K562 (cell line): ENCODE results near the gene RERE. TPM values are rescaled to one million over a fixed set of nuclear protein-coding genes. Genes with fewer than 3 reads are reported as not detected.
"Not testable (repeated sequence)": the region's sequence is repeated elsewhere in the genome, so short reads cannot be mapped to it uniquely, and the experiment has no call there.

Experiments used
- ATAC-seq: fragments of 200-7000 bp; cut with Tn5 transposase; 3 replicates; pipeline ENCODE4 v1.9.1; 2020; ENCODE audit warnings: moderate library complexity
- BruUV-seq: library from RNA; stranded (reverse); fragments of 400-500 nt; replicated peaks from 2 replicates; lab custom pipeline; 2021; lab: Mats Ljungman, UMichigan
- CTCF ChIA-PET: fragments of 300-600 bp; formaldehyde crosslinking; extraction: SDS; loops from one replicate; lab custom pipeline; 2021; ENCODE audit warnings: low intra/inter-chr PET ratio; lab: Yijun Ruan, JAX
- POLR2A ChIA-PET: fragments of 300-600, 350-650 bp; sonication (Branson Sonifier 250); formaldehyde crosslinking; extraction: SDS; loops from one replicate; lab custom pipeline; 2021; ENCODE audit warnings: antibody characterized with exemption, inconsistent platforms; lab: Yijun Ruan, JAX
- DNase-seq, 4 experiments: peaks; one replicate each; pipeline versions ENCODE4 v3.0.0 to v3.0.0-alpha.2; 2011 to 2018; ENCODE audit warnings: low spot score in 3 of 4, mixed read lengths in 3 of 4; ENCODE audit errors: extremely low read depth in 1 of 4
- FAIRE-seq: peaks from 2 replicates; lab custom pipeline; 2011; peaks lifted over from hg19 to GRCh38; lab: Jason Lieb, UNC
- H2AFZ ChIP-seq: 2 replicates; pipeline ENCODE4 v1.6.0; 2011; ENCODE audit warnings: low read depth, low read length, control low read depth, inconsistent platforms
- H3K27ac ChIP-seq: fragments of 200-600 bp; 3 replicates; pipeline ENCODE4 v1.8.0; 2011; ENCODE audit warnings: low read depth, mild to moderate bottlenecking, control low read depth, inconsistent platforms, low read length, moderate library complexity, mixed read lengths; ENCODE audit errors: extremely low read depth
- H3K27me3 ChIP-seq, 2 experiments: fragments of 300-600 bp in 1 of 2; 2 replicates in 1 of 2; 3 replicates in 1 of 2; pipeline versions ENCODE4 v1.6.0 to v1.8.0; 2011; ENCODE audit warnings: inconsistent platforms in 2 of 2, low read length in 2 of 2, mild to moderate bottlenecking in 1 of 2, mixed read lengths in 1 of 2, moderate library complexity in 1 of 2; ENCODE audit not compliant: control insufficient read depth in 2 of 2, insufficient read depth in 2 of 2
- H3K36me3 ChIP-seq: fragments of 300-600 bp; 3 replicates; pipeline ENCODE4 v1.8.0; 2011; ENCODE audit warnings: mild to moderate bottlenecking, low read length, inconsistent platforms; ENCODE audit not compliant: control insufficient read depth, insufficient read depth
- H3K4me1 ChIP-seq, 2 experiments: fragments of 200-600 bp in 1 of 2; replicated peaks in 1 of 2; 2 replicates in 1 of 2; 3 replicates in 1 of 2; pipeline versions ENCODE4 v1.5.1 to v1.8.0; 2011; ENCODE audit warnings: inconsistent platforms in 2 of 2, low read length in 2 of 2, mild to moderate bottlenecking in 1 of 2, mixed read lengths in 1 of 2, moderate library complexity in 1 of 2; ENCODE audit not compliant: control insufficient read depth in 2 of 2, insufficient read depth in 2 of 2
- H3K4me2 ChIP-seq: 2 replicates; pipeline ENCODE4 v1.6.1; 2011; ENCODE audit warnings: low read length, control low read depth, inconsistent platforms, mixed read lengths; ENCODE audit not compliant: insufficient read depth
- H3K4me3 ChIP-seq: fragments of 200-600 bp; sonication (generic), shearing (Covaris generic); 2 replicates; pipeline ENCODE4 v1.5.1; 2016; ENCODE audit warnings: control low read depth, inconsistent platforms
- H3K79me2 ChIP-seq: fragments of 200-600 bp; 3 replicates; pipeline ENCODE4 v1.8.0; 2011; ENCODE audit warnings: low read length, inconsistent platforms; ENCODE audit not compliant: control insufficient read depth, insufficient read depth
- H3K9ac ChIP-seq, 2 experiments: 2 replicates each; pipeline versions ENCODE4 v1.6.0 to v1.6.1; 2011; ENCODE audit warnings: low read depth in 2 of 2, low read length in 2 of 2, control low read depth in 1 of 2, inconsistent platforms in 1 of 2, mild to moderate bottlenecking in 1 of 2, mixed read lengths in 1 of 2; ENCODE audit not compliant: insufficient read depth in 1 of 2
- H3K9me1 ChIP-seq: one replicate; pipeline ENCODE4 v1.6.0; 2011; ENCODE audit warnings: inconsistent platforms, mild to moderate bottlenecking, low read length, moderate library complexity; ENCODE audit not compliant: control insufficient read depth, insufficient read depth
- H3K9me3 ChIP-seq: replicated peaks from 2 replicates; pipeline ENCODE4 v1.5.1; 2011; ENCODE audit warnings: low read depth, low read length, inconsistent platforms; ENCODE audit not compliant: control insufficient read depth, insufficient read depth
- H4K20me1 ChIP-seq: replicated peaks from 2 replicates; pipeline ENCODE4 v1.6.1; 2011; ENCODE audit warnings: low read length, inconsistent platforms, mixed read lengths; ENCODE audit not compliant: control insufficient read depth, insufficient read depth
- CBFA2T3 ChIP-seq: fragments of 450-650 bp; IDR thresholded peaks from 2 replicates; pipeline ENCODE4 v1.6.1; 2017
- FOS ChIP-seq: IDR thresholded peaks from 3 replicates; pipeline ENCODE4 v1.6.1; 2011; ENCODE audit not compliant: insufficient read length; ENCODE audit errors: extremely low read depth
- KDM1A ChIP-seq, 2 experiments: fragments of 450-650 bp; IDR thresholded peaks; 2 replicates each; pipeline ENCODE4 v1.6.1; 2016; ENCODE audit warnings: mild to moderate bottlenecking in 2 of 2
- PML ChIP-seq: IDR thresholded peaks from 2 replicates; pipeline ENCODE4 v1.6.1; 2012; ENCODE audit warnings: low read length, inconsistent platforms
- TSC22D4 ChIP-seq: fragments of 450-650 bp; IDR thresholded peaks from 2 replicates; pipeline ENCODE4 v1.6.1; 2016; ENCODE audit warnings: missing genetic modification characterization, missing biosample characterization, control low read depth
- WGBS: fragments of 100-300 bp; shearing (Covaris generic); methylation state at CpG from one replicate; pipeline ENCODE4 v1.1.6; 2016; ENCODE audit warnings: low coverage, mixed read lengths; ENCODE audit not compliant: insufficient coverage; ENCODE audit errors: missing lambda C conversion rate; 5-methylcytosine and 5-hydroxymethylcytosine counted together
- in situ Hi-C: fragments of 300-500 bp; cut with MboI; formaldehyde crosslinking; loops from 4 replicates; pipeline ENCODE4 v1.15.0; 2018; ENCODE audit warnings: inconsistent platforms, mixed read lengths
- intact Hi-C: fragments of 100-400 bp; cut with micrococcal nuclease; formaldehyde crosslinking; loops from 2 replicates; pipeline ENCODE4 v1.14.2; 2022
- polyA plus RNA-seq, 8 experiments: library from polyadenylated mRNA; depleted of rRNA in 4 of 8; stranded (reverse) in 5 of 8; unstranded in 3 of 8; fragments of >200 nt; fragmentation: Nextera tagmentation in 2 of 8; fragmentation: Illumina TruSeq in 1 of 8; extraction: Ambion mirVana in 2 of 8; extraction: Trizol in 1 of 8; gene quantifications; 2 replicates each; pipeline versions ENCODE4 v1.2.1 to v1.2.3, GENCODE V29; 2011 to 2014; ENCODE audit warnings: inconsistent platforms in 1 of 8, missing spikeins in 1 of 8
- total RNA-seq, 7 experiments: library from RNA; depleted of rRNA in 6 of 7; stranded (reverse); fragments of >200 nt in 6 of 7; fragmentation: Illumina TruSeq in 2 of 7; extraction: Trizol in 2 of 7; gene quantifications; 2 replicates each; pipeline versions ENCODE4 v1.2.1 to v1.2.3, GENCODE V29; 2011 to 2021; ENCODE audit warnings: low replicate concordance in 1 of 7
- TF ChIP-seq, protein P1 (sequence below): fragments of 450-650 bp; IDR thresholded peaks from 2 replicates; pipeline ENCODE4 v1.6.1; 2016; ENCODE audit warnings: borderline replicate concordance
- TF ChIP-seq, protein P2 (sequence below): fragments of 450-650 bp; formaldehyde crosslinking; IDR thresholded peaks from 2 replicates; pipeline ENCODE4 v1.4.0; 2020; ENCODE audit warnings: mild to moderate bottlenecking, moderate library complexity

RERE gene
- total and polyA plus RNA-seq, 9 of the 15 experiments (the other 6 are each of a cell fraction or from before 2014, with no cell fraction given), result 3.0 to 51.5 (median 13.4) TPM

DNA sequence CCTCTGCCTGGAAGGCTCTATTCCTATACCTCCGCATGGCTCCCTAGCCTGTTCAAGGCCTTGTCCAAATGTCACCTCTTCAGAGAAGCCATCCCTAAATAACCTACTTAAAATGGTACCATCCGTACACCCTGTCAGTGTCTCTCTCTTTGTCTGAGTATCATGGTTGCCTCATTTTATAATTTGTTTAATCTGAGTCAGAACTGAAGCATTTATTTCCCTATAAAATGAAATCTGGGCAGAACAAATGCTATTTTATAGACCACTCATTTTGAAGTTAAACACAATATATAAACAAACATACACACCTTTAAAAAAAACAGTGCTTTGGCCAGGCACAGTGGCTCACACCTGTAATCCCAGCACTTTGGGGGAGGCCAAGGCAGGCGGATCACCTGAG, 30.2 kb downstream of the RERE start (continued):
- TF ChIP-seq, protein P1, sequence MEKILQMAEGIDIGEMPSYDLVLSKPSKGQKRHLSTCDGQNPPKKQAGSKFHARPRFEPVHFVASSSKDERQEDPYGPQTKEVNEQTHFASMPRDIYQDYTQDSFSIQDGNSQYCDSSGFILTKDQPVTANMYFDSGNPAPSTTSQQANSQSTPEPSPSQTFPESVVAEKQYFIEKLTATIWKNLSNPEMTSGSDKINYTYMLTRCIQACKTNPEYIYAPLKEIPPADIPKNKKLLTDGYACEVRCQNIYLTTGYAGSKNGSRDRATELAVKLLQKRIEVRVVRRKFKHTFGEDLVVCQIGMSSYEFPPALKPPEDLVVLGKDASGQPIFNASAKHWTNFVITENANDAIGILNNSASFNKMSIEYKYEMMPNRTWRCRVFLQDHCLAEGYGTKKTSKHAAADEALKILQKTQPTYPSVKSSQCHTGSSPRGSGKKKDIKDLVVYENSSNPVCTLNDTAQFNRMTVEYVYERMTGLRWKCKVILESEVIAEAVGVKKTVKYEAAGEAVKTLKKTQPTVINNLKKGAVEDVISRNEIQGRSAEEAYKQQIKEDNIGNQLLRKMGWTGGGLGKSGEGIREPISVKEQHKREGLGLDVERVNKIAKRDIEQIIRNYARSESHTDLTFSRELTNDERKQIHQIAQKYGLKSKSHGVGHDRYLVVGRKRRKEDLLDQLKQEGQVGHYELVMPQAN, result no peak
- TF ChIP-seq, protein P2, sequence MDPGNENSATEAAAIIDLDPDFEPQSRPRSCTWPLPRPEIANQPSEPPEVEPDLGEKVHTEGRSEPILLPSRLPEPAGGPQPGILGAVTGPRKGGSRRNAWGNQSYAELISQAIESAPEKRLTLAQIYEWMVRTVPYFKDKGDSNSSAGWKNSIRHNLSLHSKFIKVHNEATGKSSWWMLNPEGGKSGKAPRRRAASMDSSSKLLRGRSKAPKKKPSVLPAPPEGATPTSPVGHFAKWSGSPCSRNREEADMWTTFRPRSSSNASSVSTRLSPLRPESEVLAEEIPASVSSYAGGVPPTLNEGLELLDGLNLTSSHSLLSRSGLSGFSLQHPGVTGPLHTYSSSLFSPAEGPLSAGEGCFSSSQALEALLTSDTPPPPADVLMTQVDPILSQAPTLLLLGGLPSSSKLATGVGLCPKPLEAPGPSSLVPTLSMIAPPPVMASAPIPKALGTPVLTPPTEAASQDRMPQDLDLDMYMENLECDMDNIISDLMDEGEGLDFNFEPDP (CRISPR knock-in tag), result no peak
- no peak for TF ChIP-seq PML
- no peak for TF ChIP-seq FOS
- no peak for TF ChIP-seq TSC22D4 (tag)

DNA sequence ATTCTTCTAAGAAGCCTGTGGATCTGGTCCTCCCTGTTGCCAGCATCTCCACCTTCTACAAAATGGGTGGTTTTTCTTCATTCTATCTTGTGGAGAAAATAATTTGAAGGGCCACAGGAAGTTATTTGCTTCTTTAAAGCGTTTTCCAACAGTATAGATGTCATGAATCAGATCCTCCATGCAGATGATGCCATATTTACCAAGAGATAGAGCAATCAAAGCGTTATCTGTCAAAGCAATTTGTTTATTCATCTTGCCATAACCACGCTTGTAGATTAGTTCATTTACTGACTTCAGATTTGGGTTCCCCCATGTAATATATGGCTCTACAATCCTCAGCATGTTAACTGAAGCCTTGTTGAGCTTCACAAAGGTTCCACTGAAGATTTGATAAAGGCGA, 31.2 kb downstream of the RERE start:
- 65% methylated on average over 4 of the region's 4 CpGs for WGBS
- CTCF ChIA-PET, H3K4me2 ChIP-seq, DNase-seq, H3K9ac ChIP-seq, H3K27me3 ChIP-seq, H3K4me3 ChIP-seq, in situ Hi-C loops, H2AFZ ChIP-seq, BruUV-seq, FAIRE-seq, ATAC-seq, H3K9me1 ChIP-seq, H3K9me3 ChIP-seq, H4K20me1 ChIP-seq, H3K27ac ChIP-seq, intact Hi-C loops: not testable (repeated sequence)
- H3K4me1 ChIP-seq, result peaks cover 26 to 43% of the 10 kb centered on the region in 2 experiments
- peaks cover 79% of the 10 kb centered on the region for H3K79me2 ChIP-seq
- peak; percentile 59 to 63; a peak in 2 of 4 replicates for TF ChIP-seq KDM1A (IDR thresholded peaks at IDR 0.05)
- peak; percentile 16; the same call in 1 of the 2 replicates for TF ChIP-seq CBFA2T3
- H3K36me3 ChIP-seq, result peaks cover 11% of the 10 kb centered on the region
- POLR2A ChIA-PET, result interaction anchor here (0.8 kb wide), 1 partner anchor 9 kb away, joined by 5 read pairs; no protein-coding TSS in a partner anchor
